ENCODE results near the gene ERCC1.

DNA sequence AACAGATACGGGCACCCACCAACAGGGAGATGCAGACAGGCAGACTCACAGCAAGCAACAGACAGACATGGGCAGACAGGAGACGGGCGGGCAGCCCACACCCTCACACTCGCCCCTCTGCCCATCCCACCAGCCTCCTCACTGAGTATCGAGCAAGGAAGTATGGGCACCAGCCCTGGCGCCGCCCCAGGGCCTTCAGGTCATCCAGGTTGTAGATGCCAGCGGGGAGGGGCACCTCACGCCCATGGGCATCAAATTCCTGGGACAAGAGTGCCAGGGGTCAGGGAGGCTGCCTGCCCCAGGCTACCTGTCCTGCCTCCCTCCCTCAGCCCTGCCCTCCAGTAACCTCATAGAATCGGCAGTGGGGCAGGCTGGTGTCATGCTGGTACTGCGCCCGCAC is 59.0 kb downstream of the ERCC1 start:
- TF ChIP-seq, protein P1, sequence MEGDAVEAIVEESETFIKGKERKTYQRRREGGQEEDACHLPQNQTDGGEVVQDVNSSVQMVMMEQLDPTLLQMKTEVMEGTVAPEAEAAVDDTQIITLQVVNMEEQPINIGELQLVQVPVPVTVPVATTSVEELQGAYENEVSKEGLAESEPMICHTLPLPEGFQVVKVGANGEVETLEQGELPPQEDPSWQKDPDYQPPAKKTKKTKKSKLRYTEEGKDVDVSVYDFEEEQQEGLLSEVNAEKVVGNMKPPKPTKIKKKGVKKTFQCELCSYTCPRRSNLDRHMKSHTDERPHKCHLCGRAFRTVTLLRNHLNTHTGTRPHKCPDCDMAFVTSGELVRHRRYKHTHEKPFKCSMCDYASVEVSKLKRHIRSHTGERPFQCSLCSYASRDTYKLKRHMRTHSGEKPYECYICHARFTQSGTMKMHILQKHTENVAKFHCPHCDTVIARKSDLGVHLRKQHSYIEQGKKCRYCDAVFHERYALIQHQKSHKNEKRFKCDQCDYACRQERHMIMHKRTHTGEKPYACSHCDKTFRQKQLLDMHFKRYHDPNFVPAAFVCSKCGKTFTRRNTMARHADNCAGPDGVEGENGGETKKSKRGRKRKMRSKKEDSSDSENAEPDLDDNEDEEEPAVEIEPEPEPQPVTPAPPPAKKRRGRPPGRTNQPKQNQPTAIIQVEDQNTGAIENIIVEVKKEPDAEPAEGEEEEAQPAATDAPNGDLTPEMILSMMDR (IDR thresholded peaks at IDR 0.05): no peak
- TF ChIP-seq POLR2A (IDR thresholded peaks at IDR 0.05) (no peak), POLR2AphosphoS5 (IDR thresholded peaks at IDR 0.05) (no peak)

All from breast epithelium (tissue), 3 donors.